ENCODE data around the gene TXNDC8.

TXNDC8 gene

GRCh38 chr9:110328763-110329162, 8.9 kb downstream of the TXNDC8 start:
- H3K9ac ChIP-seq (ENCODE audit: low read depth, low read length, poor library complexity, severe bottlenecking), result no peak overlapping the region
- H3K4me2 ChIP-seq (ENCODE audit: low read depth, low read length, poor library complexity, severe bottlenecking), result no peak overlapping the region
- no peaks in the 10 kb centered on the region for H3K9me3 ChIP-seq (ENCODE audit: insufficient read depth, low read depth, low read length)
- no peak overlapping the region for H3K4me3 ChIP-seq (ENCODE audit: low read length, poor library complexity, severe bottlenecking)
- no peak overlapping the region for H2AFZ ChIP-seq (ENCODE audit: low read length)
- no peaks in the 10 kb centered on the region for H3K4me1 ChIP-seq (ENCODE audit: insufficient read depth, low read length, poor library complexity, severe bottlenecking)
- no peaks in the 10 kb centered on the region for H3F3A ChIP-seq (ENCODE audit: low read depth)
- no peaks in the 10 kb centered on the region for H3K9me2 ChIP-seq (replicated peaks; ENCODE audit: low read depth, low read length)
- TF ChIP-seq EZH2phosphoT487 (IDR thresholded peaks at IDR 0.05; ENCODE audit: borderline replicate concordance) (no peak), CTCF (conservative IDR thresholded peaks at IDR 0.05; ENCODE audit: low read length) (no peak)
- H4K20me1 ChIP-seq (ENCODE audit: insufficient read depth, low read length, poor library complexity, severe bottlenecking), result no peaks in the 10 kb centered on the region
- no peaks in the 10 kb centered on the region for H3K79me2 ChIP-seq (ENCODE audit: insufficient read depth, low read length)
- no peaks in the 10 kb centered on the region for H3K27me3 ChIP-seq (ENCODE audit: insufficient read depth, low read length, poor library complexity, severe bottlenecking)
- no peaks in the 10 kb centered on the region for H3K36me3 ChIP-seq (ENCODE audit: insufficient read depth, low read length)

GRCh38 chr9:110327716-110328115, 9.9 kb downstream of the TXNDC8 start:
- Histone ChIP-seq H3K9me3 (ENCODE audit: insufficient read depth, low read depth, low read length) (no peaks in the 10 kb centered on the region), H3K9me2 (replicated peaks; ENCODE audit: low read depth, low read length) (no peaks in the 10 kb centered on the region), H4K20me1 (ENCODE audit: insufficient read depth, low read length, poor library complexity, severe bottlenecking) (no peaks in the 10 kb centered on the region), H3K4me1 (ENCODE audit: insufficient read depth, low read length, poor library complexity, severe bottlenecking) (no peaks in the 10 kb centered on the region), H3K9ac (ENCODE audit: low read depth, low read length, poor library complexity, severe bottlenecking) (no peak overlapping the region), H3K4me2 (ENCODE audit: low read depth, low read length, poor library complexity, severe bottlenecking) (no peak overlapping the region), H3K27me3 (ENCODE audit: insufficient read depth, low read length, poor library complexity, severe bottlenecking) (no peaks in the 10 kb centered on the region), H3K79me2 (ENCODE audit: insufficient read depth, low read length) (no peaks in the 10 kb centered on the region), H2AFZ (ENCODE audit: low read length) (no peak overlapping the region), H3K4me3 (ENCODE audit: low read length, poor library complexity, severe bottlenecking) (no peak overlapping the region), H3K36me3 (ENCODE audit: insufficient read depth, low read length) (no peaks in the 10 kb centered on the region), H3F3A (ENCODE audit: low read depth) (no peaks in the 10 kb centered on the region)
- TF ChIP-seq CTCF (conservative IDR thresholded peaks at IDR 0.05; ENCODE audit: low read length) (no peak), EZH2phosphoT487 (IDR thresholded peaks at IDR 0.05; ENCODE audit: borderline replicate concordance) (no peak)

DNA sequence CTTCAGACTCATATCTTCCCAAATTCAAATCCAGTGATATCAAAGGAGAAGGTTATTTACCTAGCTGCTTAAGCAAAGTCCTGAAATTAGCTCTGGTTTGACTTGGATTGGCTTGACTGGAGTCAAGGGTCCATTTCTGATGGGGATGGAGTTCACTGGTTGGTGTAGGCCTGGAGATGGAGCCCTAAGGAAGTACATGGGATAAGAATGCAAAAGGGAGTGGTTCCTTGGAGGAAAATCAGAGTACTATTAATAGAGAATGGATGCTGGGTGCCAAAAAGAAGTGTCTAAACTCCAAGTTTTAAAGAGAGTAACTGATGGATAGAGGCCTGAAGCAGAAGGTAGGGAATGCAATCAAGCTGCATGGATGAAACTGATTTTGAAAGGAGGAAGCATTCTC, 13.8 kb downstream of the TXNDC8 start:
- no peaks in the 10 kb centered on the region for H3K9me3 ChIP-seq (ENCODE audit: insufficient read depth, low read depth, low read length)
- no peak for TF ChIP-seq EZH2phosphoT487 (IDR thresholded peaks at IDR 0.05; ENCODE audit: borderline replicate concordance)
- TF ChIP-seq CTCF (conservative IDR thresholded peaks at IDR 0.05; ENCODE audit: low read length), result no peak
- H3F3A ChIP-seq (ENCODE audit: low read depth), result no peaks in the 10 kb centered on the region
- no peak overlapping the region for H3K4me2 ChIP-seq (ENCODE audit: low read depth, low read length, poor library complexity, severe bottlenecking)
- no peaks in the 10 kb centered on the region for H3K9me2 ChIP-seq (replicated peaks; ENCODE audit: low read depth, low read length)
- no peaks in the 10 kb centered on the region for H3K27me3 ChIP-seq (ENCODE audit: insufficient read depth, low read length, poor library complexity, severe bottlenecking)
- no peaks in the 10 kb centered on the region for H4K20me1 ChIP-seq (ENCODE audit: insufficient read depth, low read length, poor library complexity, severe bottlenecking)
- no peaks in the 10 kb centered on the region for H3K36me3 ChIP-seq (ENCODE audit: insufficient read depth, low read length)
- no peak overlapping the region for H3K4me3 ChIP-seq (ENCODE audit: low read length, poor library complexity, severe bottlenecking)
- no peaks in the 10 kb centered on the region for H3K4me1 ChIP-seq (ENCODE audit: insufficient read depth, low read length, poor library complexity, severe bottlenecking)
- H3K79me2 ChIP-seq (ENCODE audit: insufficient read depth, low read length), result no peaks in the 10 kb centered on the region
- no peak overlapping the region for H2AFZ ChIP-seq (ENCODE audit: low read length)
- H3K9ac ChIP-seq (ENCODE audit: low read depth, low read length, poor library complexity, severe bottlenecking), result no peak overlapping the region
